ENCODE results near the gene ZRANB3. TPM values are rescaled to one million over a fixed set of nuclear protein-coding genes. Genes with fewer than 3 reads are reported as not detected.

Gene ZRANB3
- total and polyA plus RNA-seq, 12 donors: 0.66 to 5.7 (median 2.2) TPM

DNA sequence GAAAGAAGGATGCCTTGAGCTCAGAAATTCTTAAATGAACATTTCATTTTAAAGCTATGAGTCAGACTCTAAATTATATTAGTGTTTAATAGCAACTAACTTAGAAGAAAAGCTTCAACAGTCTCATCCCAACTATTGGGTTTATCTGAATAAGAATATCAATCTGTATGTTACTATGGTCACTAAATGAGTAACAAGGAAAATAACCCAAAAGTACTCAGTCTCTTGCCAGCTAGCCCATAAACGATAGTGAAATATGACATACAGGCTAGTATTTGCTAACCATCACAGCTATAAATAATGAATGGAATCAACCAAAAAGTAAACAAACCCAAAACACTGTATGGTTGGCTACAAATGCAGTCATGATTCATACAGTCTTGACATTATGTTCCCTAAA, 304.1 kb downstream of the ZRANB3 start:
- no peaks in the 10 kb centered on the region for H3K4me1 ChIP-seq
- no peak overlapping the region for H3K27ac ChIP-seq
- intact Hi-C loops (cut with DNase I): no loop called here
- peaks cover 0 to 6% (median 0%) of the 10 kb centered on the region in 11 donors for H3K9me3 ChIP-seq
- TF ChIP-seq, protein P1, sequence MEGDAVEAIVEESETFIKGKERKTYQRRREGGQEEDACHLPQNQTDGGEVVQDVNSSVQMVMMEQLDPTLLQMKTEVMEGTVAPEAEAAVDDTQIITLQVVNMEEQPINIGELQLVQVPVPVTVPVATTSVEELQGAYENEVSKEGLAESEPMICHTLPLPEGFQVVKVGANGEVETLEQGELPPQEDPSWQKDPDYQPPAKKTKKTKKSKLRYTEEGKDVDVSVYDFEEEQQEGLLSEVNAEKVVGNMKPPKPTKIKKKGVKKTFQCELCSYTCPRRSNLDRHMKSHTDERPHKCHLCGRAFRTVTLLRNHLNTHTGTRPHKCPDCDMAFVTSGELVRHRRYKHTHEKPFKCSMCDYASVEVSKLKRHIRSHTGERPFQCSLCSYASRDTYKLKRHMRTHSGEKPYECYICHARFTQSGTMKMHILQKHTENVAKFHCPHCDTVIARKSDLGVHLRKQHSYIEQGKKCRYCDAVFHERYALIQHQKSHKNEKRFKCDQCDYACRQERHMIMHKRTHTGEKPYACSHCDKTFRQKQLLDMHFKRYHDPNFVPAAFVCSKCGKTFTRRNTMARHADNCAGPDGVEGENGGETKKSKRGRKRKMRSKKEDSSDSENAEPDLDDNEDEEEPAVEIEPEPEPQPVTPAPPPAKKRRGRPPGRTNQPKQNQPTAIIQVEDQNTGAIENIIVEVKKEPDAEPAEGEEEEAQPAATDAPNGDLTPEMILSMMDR (IDR thresholded peaks at IDR 0.05): no peak
- no peaks in the 10 kb centered on the region for H3K27me3 ChIP-seq
- ATAC-seq (no peak), DNase-seq (no peak)
- H3K4me3 ChIP-seq: no peak overlapping the region
- 83 to 91% methylated on average over 1 of the region's 1 CpG for WGBS, 2 donors
- H3K36me3 ChIP-seq: peaks cover 0 to 13% (median 0%) of the 10 kb centered on the region in 9 donors

DNA sequence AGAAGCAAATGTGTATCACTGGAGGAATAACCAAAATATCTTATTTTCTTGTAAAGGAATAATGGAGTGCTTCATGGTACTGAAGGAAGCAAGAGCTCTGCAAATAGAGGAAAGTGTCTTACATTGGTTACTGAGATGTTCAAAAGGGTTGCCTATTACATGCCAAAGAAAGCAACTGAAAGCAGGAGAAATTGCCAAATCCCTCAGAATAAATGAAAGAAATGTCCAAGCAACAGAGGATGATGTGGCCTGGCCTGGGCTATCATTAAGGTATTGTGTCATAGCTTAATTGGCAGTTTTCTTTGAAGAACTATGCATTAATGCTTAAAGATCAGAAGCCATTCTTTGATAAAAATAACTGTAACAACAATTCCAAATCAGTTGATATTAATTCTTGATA, 305.2 kb downstream of the ZRANB3 start:
- peaks cover 0 to 13% (median 0%) of the 10 kb centered on the region in 9 donors for H3K36me3 ChIP-seq
- no peak for ATAC-seq
- no peaks in the 10 kb centered on the region for H3K9me3 ChIP-seq
- H3K4me1 ChIP-seq: no peaks in the 10 kb centered on the region
- no peaks in the 10 kb centered on the region for H3K27me3 ChIP-seq
- TF ChIP-seq, protein P1 (IDR thresholded peaks at IDR 0.05): no peak
- no peak overlapping the region for H3K4me3 ChIP-seq
- intact Hi-C loops (cut with DNase I): no loop called here
- DNase-seq: no peak
- no peak overlapping the region for H3K27ac ChIP-seq

DNA sequence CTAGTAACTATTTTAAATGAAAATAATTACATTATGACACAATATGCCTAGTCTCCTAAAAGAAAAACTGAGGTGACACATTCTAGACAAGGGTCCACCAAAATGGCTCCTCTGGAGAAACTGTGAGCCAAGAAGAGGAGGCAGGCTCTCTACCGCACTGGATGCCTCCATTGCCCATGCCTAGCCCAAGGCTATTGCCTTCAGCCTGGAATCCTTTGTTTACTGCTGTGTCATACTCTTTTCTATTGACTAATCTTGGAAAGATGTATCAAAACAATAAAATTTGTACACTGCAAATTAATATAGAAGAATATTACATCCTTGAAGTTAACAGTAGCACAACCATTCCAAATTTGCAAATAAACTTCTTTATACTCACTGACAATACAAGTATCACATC, 311.8 kb downstream of the ZRANB3 start:
- ATAC-seq (no peak), DNase-seq (no peak)
- Histone ChIP-seq H3K4me3 (no peak overlapping the region), H3K9me3 (no peaks in the 10 kb centered on the region), H3K4me1 (no peaks in the 10 kb centered on the region), H3K27me3 (no peaks in the 10 kb centered on the region), H3K27ac (no peak overlapping the region), H3K36me3 (no peaks in the 10 kb centered on the region)
- WGBS, 2 donors: 97 to 98% methylated on average over 1 of the region's 1 CpG
- TF ChIP-seq, protein P1 (IDR thresholded peaks at IDR 0.05): no peak
- intact Hi-C loops (cut with DNase I): no loop called here

DNA sequence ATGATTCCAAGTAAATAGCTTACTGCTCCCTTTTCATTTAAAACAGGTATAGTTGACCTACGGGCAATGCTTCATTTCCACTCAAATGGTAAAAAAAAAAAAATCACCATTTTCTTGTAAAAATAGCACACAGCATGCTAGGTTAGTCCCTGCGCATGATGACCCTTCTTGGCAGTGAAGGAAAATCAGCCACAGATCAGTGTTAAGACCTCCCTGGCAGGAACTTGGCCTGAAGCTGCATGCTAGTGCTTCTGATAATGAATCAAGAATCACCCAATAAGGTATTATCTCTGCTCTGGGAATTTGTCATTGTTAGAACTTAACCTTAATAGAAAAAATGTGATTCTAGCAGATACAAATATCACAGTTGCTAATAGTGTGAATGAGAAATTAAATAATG, 312.6 kb downstream of the ZRANB3 start:
- Histone ChIP-seq H3K27me3 (no peaks in the 10 kb centered on the region), H3K4me3 (no peak overlapping the region), H3K4me1 (peaks cover 0 to under 1% (median 0%) of the 10 kb centered on the region in 9 donors), H3K27ac (no peak overlapping the region), H3K9me3 (peaks cover 0 to 5% (median 0%) of the 10 kb centered on the region in 11 donors), H3K36me3 (no peaks in the 10 kb centered on the region)
- DNase-seq (no peak), ATAC-seq (no peak)
- TF ChIP-seq, protein P1 (IDR thresholded peaks at IDR 0.05): no peak
- intact Hi-C loops (cut with DNase I): no loop called here
- 98% methylated on average over 2 of the region's 2 CpGs for WGBS, 2 donors
